Panc1 (cell line): ENCODE measurements around the gene SLC6A6. TPM values are rescaled to one million over a fixed set of nuclear protein-coding genes. Genes with fewer than 3 reads are reported as not detected.

Experiments used
- ATAC-seq: fragments of 200-7000 bp; cut with Tn5 transposase; 2 replicates; pipeline ENCODE4 v1.9.1; 2020; ENCODE audit warnings: mild to moderate bottlenecking, moderate library complexity
- BruUV-seq: library from RNA; stranded (reverse); fragments of 400-500 nt; replicated peaks from 2 replicates; lab custom pipeline; 2021; lab: Mats Ljungman, UMichigan
- CTCF ChIA-PET: fragments of 300-600 bp; sonication (Branson Sonifier 250); formaldehyde crosslinking; loops from one replicate; lab custom pipeline; 2022; ENCODE audit warnings: antibody characterized with exemption; lab: Charles Lee
- POLR2A ChIA-PET: fragments of 300-600 bp; sonication (Branson Sonifier 250); formaldehyde crosslinking; loops from one replicate; lab custom pipeline; 2022; ENCODE audit warnings: antibody characterized with exemption; lab: Charles Lee
- DNase-seq: peaks from one replicate; pipeline ENCODE4 v3.0.0-alpha.2; 2010; ENCODE audit warnings: low read depth, low spot score
- H3K27ac ChIP-seq: 2 replicates; pipeline ENCODE4 v1.5.1; 2011; ENCODE audit warnings: mild to moderate bottlenecking, low read length, inconsistent platforms
- H3K27me3 ChIP-seq: fragments of 200-500 bp; sonication (Bioruptor generic); 2 replicates; pipeline ENCODE4 v1.6.0; 2014; ENCODE audit warnings: low read length, inconsistent platforms; ENCODE audit not compliant: control insufficient read depth, insufficient read depth
- H3K36me3 ChIP-seq: fragments of 200-500 bp; sonication (Bioruptor generic); 2 replicates; pipeline ENCODE4 v1.5.1; 2014; ENCODE audit warnings: inconsistent platforms, mild to moderate bottlenecking, low read length, moderate library complexity; ENCODE audit not compliant: control insufficient read depth, insufficient read depth
- H3K4me1 ChIP-seq: 2 replicates; pipeline ENCODE4 v1.5.1; 2011; ENCODE audit warnings: inconsistent platforms, mild to moderate bottlenecking, low read length, moderate library complexity; ENCODE audit not compliant: control insufficient read depth, insufficient read depth
- H3K4me3 ChIP-seq, 2 experiments: 2 replicates each; pipeline ENCODE4 v1.5.1; 2011 to 2012; ENCODE audit warnings: low read depth in 2 of 2, low read length in 2 of 2, mild to moderate bottlenecking in 2 of 2, inconsistent platforms in 1 of 2, moderate library complexity in 1 of 2
- H3K9me3 ChIP-seq: fragments of 200-500 bp; sonication (Bioruptor generic); 2 replicates; pipeline ENCODE4 v1.5.1; 2014; ENCODE audit warnings: low read depth, mild to moderate bottlenecking, inconsistent platforms, low read length, moderate library complexity; ENCODE audit not compliant: control insufficient read depth, insufficient read depth
- POLR2AphosphoS5 ChIP-seq: IDR thresholded peaks from 2 replicates; pipeline ENCODE4 v1.6.1; 2012; ENCODE audit warnings: mild to moderate bottlenecking, low read depth, low read length, moderate library complexity
- SIN3A ChIP-seq: IDR thresholded peaks from 2 replicates; pipeline ENCODE4 v1.6.1; 2012; ENCODE audit warnings: low read depth, mild to moderate bottlenecking, low read length, moderate library complexity, borderline replicate concordance; ENCODE audit not compliant: insufficient read depth
- TCF7L2 ChIP-seq: IDR thresholded peaks from 2 replicates; pipeline ENCODE4 v1.6.1; 2011; ENCODE audit warnings: mild to moderate bottlenecking, low read depth, low read length, inconsistent platforms
- in situ Hi-C: cut with HindIII; loops from 2 replicates; pipeline ENCODE4 v1.10.0; 2016; ENCODE audit warnings: low sequenced_read_pairs, low pct_unique_long_range_greater_than_20kb
- intact Hi-C: fragments of 100-400 bp; cut with micrococcal nuclease; formaldehyde crosslinking; loops from one replicate; pipeline ENCODE4 v1.10.0; 2022; ENCODE audit not compliant: unreplicated experiment
- total RNA-seq: library from RNA; stranded (reverse); gene quantifications from one replicate; pipeline ENCODE4 v1.2.1, GENCODE V29; 2021; ENCODE audit not compliant: unreplicated experiment
- TF ChIP-seq, protein P1 (sequence below), 2 experiments: IDR thresholded peaks; 2 replicates each; pipeline ENCODE4 v1.6.1; 2011 to 2012; ENCODE audit warnings: low read depth in 2 of 2, control low read depth in 1 of 2, low read length in 1 of 2, mild to moderate bottlenecking in 1 of 2, moderate library complexity in 1 of 2; ENCODE audit not compliant: insufficient read depth in 1 of 2
- TF ChIP-seq, protein P2 (sequence below): fragments of 450-650 bp; IDR thresholded peaks from 2 replicates; pipeline ENCODE4 v1.5.1; 2017; ENCODE audit warnings: mild to moderate bottlenecking

The SLC6A6 gene
- total RNA-seq, 1 experiment from 2014 or later: 61.0 TPM

DNA sequence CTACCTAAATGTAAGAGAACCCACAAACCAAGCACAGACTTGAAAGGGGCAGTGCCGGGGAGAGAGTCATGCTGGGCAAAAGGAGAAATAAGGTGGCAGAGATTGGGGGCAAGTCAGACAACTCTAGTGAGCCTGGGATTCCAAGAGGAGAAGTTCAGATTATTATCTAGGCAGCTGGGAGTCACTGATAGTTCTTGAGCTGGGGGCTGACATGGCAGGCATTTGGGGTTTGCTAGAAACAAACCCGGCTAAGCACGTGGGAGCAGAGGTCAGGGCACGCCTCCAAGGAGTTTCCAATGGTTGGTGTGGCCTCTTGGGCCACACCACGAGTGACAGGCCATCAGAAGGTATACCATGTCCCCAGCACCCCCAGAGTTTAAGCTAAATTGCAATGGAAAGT is 27.6 kb downstream of the SLC6A6 start:
- CTCF ChIA-PET: no interaction called here
- in situ Hi-C loops (no loop called here), intact Hi-C loops (no loop called here)
- Histone ChIP-seq H3K9me3 (no peaks in the 10 kb centered on the region), H3K4me1 (peaks cover 89% of the 10 kb centered on the region), H3K27ac (peak overlapping the region; percentile 87), H3K27me3 (no peaks in the 10 kb centered on the region), H3K4me3 (no peak overlapping the region), H3K36me3 (no peaks in the 10 kb centered on the region)
- BruUV-seq: TSS peak; percentile 9
- DNase-seq (no peak), ATAC-seq (no peak)
- TF ChIP-seq, protein P1, sequence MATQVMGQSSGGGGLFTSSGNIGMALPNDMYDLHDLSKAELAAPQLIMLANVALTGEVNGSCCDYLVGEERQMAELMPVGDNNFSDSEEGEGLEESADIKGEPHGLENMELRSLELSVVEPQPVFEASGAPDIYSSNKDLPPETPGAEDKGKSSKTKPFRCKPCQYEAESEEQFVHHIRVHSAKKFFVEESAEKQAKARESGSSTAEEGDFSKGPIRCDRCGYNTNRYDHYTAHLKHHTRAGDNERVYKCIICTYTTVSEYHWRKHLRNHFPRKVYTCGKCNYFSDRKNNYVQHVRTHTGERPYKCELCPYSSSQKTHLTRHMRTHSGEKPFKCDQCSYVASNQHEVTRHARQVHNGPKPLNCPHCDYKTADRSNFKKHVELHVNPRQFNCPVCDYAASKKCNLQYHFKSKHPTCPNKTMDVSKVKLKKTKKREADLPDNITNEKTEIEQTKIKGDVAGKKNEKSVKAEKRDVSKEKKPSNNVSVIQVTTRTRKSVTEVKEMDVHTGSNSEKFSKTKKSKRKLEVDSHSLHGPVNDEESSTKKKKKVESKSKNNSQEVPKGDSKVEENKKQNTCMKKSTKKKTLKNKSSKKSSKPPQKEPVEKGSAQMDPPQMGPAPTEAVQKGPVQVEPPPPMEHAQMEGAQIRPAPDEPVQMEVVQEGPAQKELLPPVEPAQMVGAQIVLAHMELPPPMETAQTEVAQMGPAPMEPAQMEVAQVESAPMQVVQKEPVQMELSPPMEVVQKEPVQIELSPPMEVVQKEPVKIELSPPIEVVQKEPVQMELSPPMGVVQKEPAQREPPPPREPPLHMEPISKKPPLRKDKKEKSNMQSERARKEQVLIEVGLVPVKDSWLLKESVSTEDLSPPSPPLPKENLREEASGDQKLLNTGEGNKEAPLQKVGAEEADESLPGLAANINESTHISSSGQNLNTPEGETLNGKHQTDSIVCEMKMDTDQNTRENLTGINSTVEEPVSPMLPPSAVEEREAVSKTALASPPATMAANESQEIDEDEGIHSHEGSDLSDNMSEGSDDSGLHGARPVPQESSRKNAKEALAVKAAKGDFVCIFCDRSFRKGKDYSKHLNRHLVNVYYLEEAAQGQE (IDR thresholded peaks at IDR 0.05; ENCODE audit: insufficient read depth in 1 of 2, low read depth in 2 of 2, low read length in 1 of 2): no peak
- TF ChIP-seq SIN3A: no peak
- TF ChIP-seq POLR2AphosphoS5: no peak
- POLR2A ChIA-PET: no interaction called here

DNA sequence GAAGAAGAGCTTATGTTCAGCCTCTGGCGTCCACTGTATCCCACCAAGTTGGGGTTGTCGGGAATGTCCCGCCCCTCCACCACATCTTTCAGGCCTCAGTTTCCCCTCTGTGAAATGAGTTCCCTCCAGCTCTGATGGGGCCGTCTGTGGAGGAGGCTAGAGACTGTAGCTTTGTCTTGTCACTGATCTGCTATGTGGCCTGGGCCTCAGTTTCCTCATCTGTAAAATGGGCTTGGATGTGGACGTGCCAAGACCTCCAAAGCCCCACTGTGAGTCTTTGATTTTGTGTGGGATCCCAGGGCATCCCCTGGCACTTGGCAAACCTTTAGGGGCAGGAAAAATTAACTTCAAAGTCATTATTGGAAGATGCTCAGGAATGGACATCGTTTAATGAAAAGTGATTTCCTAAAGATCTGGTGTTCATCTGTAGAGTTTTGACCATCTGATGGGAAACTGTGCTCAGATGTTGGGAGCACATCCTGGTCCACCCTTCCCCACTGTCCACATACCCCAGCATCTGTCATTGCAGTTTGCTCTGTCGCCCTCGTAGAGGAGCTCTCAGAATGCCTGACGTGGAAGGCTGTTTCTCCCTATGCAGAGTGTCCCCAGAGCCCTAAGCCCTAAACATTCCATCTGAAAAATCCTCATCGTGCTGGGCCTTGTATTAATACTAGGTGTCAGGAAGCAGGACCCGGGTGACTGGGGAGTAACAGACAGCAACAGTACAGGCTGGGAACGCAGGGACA is 28.5 kb downstream of the SLC6A6 start:
- Histone ChIP-seq H3K27ac (peak overlapping the region; percentile 87), H3K36me3 (no peaks in the 10 kb centered on the region), H3K9me3 (no peaks in the 10 kb centered on the region), H3K27me3 (no peaks in the 10 kb centered on the region), H3K4me3 (no peak overlapping the region), H3K4me1 (peaks cover 90% of the 10 kb centered on the region)
- ChIA-PET POLR2A (interaction anchor here (0.5 kb wide), 1 partner anchor 305 kb away, joined by 6 read pairs; no protein-coding TSS in a partner anchor), CTCF (interaction anchor here (0.8 kb wide), 1 partner anchor 30 kb away, joined by 3 read pairs; no protein-coding TSS in a partner anchor)
- TF ChIP-seq SIN3A (no peak), TCF7L2 (no peak), POLR2AphosphoS5 (no peak)
- TF ChIP-seq, protein P1 (IDR thresholded peaks at IDR 0.05; ENCODE audit: insufficient read depth in 1 of 2, low read depth in 2 of 2, low read length in 1 of 2): no peak
- TF ChIP-seq, protein P2, sequence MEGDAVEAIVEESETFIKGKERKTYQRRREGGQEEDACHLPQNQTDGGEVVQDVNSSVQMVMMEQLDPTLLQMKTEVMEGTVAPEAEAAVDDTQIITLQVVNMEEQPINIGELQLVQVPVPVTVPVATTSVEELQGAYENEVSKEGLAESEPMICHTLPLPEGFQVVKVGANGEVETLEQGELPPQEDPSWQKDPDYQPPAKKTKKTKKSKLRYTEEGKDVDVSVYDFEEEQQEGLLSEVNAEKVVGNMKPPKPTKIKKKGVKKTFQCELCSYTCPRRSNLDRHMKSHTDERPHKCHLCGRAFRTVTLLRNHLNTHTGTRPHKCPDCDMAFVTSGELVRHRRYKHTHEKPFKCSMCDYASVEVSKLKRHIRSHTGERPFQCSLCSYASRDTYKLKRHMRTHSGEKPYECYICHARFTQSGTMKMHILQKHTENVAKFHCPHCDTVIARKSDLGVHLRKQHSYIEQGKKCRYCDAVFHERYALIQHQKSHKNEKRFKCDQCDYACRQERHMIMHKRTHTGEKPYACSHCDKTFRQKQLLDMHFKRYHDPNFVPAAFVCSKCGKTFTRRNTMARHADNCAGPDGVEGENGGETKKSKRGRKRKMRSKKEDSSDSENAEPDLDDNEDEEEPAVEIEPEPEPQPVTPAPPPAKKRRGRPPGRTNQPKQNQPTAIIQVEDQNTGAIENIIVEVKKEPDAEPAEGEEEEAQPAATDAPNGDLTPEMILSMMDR: no peak
- ATAC-seq (peak; percentile 3), DNase-seq (no peak)
- in situ Hi-C loops (no loop called here), intact Hi-C loops (no loop called here)
- BruUV-seq: no TSS peak
